Activated CD4-positive, alpha-beta T cell treated with anti-CD3 and anti-CD28 coated beads for 24 hours (primary cell): ENCODE data around the gene TGM1.

Experiments
- DNase-seq, 2 donors: peaks; one replicate each; pipeline ENCODE4 v3.0.0-alpha.2; 2020; ENCODE audit warnings: low read depth in 2 of 2

TGM1 gene

GRCh38 chr14:24271134-24271833 lies 8.3 kb upstream of the TGM1 start, which contains the start of gene RABGGTA:
Gene RABGGTA (minus strand): TSS chr14:24271597. CDS start chr14:24271115, 482 bp downstream.
- peak; percentile 72 to 82 for DNase-seq

- no peak for DNase-seq
Measured at GRCh38 chr14:24270537-24271133, 7.7 kb upstream of the TGM1 start.

GRCh38 chr14:24269910-24270536 lies 7.0 kb upstream of the TGM1 start:
- DNase-seq: no peak

GRCh38 chr14:24269368-24269767 lies 6.4 kb upstream of the TGM1 start:
- no peak for DNase-seq

- no peak for DNase-seq
Measured at GRCh38 chr14:24268225-24268624, 5.2 kb upstream of the TGM1 start.

GRCh38 chr14:24267516-24267915 lies 4.5 kb upstream of the TGM1 start:
- DNase-seq: no peak

- no peak for DNase-seq
Measured at GRCh38 chr14:24266344-24267244, 3.6 kb upstream of the TGM1 start.

- DNase-seq: no peak
Measured at GRCh38 chr14:24264298-24264697, 1.3 kb upstream of the TGM1 start.

GRCh38 chr14:24263848-24264247 lies 871 bp upstream of the TGM1 start:
- DNase-seq: no peak

- DNase-seq: no peak
Measured at GRCh38 chr14:24261969-24262327, 1.0 kb downstream of the TGM1 start.

- DNase-seq: no peak
Measured at GRCh38 chr14:24261256-24261968, 1.6 kb downstream of the TGM1 start.

GRCh38 chr14:24260780-24261157 lies 2.2 kb downstream of the TGM1 start:
- DNase-seq: no peak

GRCh38 chr14:24260026-24260779 lies 2.8 kb downstream of the TGM1 start:
- DNase-seq: no peak

- DNase-seq: no peak
Measured at GRCh38 chr14:24259282-24260025, 3.5 kb downstream of the TGM1 start.

- DNase-seq: no peak
Measured at GRCh38 chr14:24258548-24259265, 4.3 kb downstream of the TGM1 start.

- DNase-seq: no peak
Measured at GRCh38 chr14:24258119-24258518, 4.9 kb downstream of the TGM1 start.

- DNase-seq: no peak
Measured at GRCh38 chr14:24256960-24257359, 6.0 kb downstream of the TGM1 start.

GRCh38 chr14:24255931-24256711 lies 6.9 kb downstream of the TGM1 start:
- DNase-seq: no peak

- DNase-seq: no peak
Measured at GRCh38 chr14:24255438-24255837, 7.5 kb downstream of the TGM1 start.
